GM13976 (cell line): ENCODE measurements around the gene CHL1.

Experiments used
- DNase-seq: peaks from one replicate; pipeline ENCODE4 v3.0.0; 2012; ENCODE audit warnings: low spot score
- in situ Hi-C: fragments of 300-500 bp; cut with MboI; formaldehyde crosslinking; loops from one replicate; pipeline ENCODE4 v1.12.0; 2022; ENCODE audit warnings: low sequenced_read_pairs, mixed read lengths, inconsistent platforms; ENCODE audit not compliant: unreplicated experiment
- TF ChIP-seq, protein P1 (sequence below): IDR thresholded peaks from 2 replicates; pipeline ENCODE4 v1.5.1; 2012; ENCODE audit warnings: borderline replicate concordance, mild to moderate bottlenecking; ENCODE audit not compliant: insufficient read depth; ENCODE audit errors: extremely low read depth, missing control alignments, control extremely low read depth

Gene CHL1

GRCh38 chr3:430186-430585 is 233.6 kb downstream of the CHL1 start:
- in situ Hi-C loops: no loop called here
- no peak for DNase-seq
- TF ChIP-seq, protein P1, sequence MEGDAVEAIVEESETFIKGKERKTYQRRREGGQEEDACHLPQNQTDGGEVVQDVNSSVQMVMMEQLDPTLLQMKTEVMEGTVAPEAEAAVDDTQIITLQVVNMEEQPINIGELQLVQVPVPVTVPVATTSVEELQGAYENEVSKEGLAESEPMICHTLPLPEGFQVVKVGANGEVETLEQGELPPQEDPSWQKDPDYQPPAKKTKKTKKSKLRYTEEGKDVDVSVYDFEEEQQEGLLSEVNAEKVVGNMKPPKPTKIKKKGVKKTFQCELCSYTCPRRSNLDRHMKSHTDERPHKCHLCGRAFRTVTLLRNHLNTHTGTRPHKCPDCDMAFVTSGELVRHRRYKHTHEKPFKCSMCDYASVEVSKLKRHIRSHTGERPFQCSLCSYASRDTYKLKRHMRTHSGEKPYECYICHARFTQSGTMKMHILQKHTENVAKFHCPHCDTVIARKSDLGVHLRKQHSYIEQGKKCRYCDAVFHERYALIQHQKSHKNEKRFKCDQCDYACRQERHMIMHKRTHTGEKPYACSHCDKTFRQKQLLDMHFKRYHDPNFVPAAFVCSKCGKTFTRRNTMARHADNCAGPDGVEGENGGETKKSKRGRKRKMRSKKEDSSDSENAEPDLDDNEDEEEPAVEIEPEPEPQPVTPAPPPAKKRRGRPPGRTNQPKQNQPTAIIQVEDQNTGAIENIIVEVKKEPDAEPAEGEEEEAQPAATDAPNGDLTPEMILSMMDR: no peak

DNA sequence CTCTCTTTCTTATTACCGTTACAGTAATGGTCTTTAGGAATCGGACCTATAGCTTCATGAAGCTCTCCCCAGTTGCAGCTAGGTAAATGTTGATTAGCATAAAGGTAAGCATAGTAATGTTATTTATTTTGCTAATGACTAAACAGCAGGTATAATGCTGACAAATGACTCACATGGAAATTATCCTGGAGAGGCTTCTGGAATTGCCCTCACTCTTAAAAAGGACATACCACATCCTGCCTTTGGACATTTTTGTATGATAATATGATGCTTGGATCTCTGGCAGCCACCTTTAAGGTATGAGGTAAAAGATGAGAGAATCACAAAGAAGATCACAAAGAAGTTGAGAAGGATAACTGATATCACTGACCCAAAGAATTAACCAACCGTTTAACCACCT is 238.6 kb downstream of the CHL1 start:
- in situ Hi-C loops: no loop called here
- DNase-seq: no peak

GRCh38 chr3:436053-436452 is 239.5 kb downstream of the CHL1 start:
- TF ChIP-seq, protein P1: no peak
- DNase-seq: no peak
- in situ Hi-C loops: no loop called here

More for the DNA sequence above, 238.6 kb downstream of the CHL1 start:
- TF ChIP-seq, protein P1: no peak

DNA sequence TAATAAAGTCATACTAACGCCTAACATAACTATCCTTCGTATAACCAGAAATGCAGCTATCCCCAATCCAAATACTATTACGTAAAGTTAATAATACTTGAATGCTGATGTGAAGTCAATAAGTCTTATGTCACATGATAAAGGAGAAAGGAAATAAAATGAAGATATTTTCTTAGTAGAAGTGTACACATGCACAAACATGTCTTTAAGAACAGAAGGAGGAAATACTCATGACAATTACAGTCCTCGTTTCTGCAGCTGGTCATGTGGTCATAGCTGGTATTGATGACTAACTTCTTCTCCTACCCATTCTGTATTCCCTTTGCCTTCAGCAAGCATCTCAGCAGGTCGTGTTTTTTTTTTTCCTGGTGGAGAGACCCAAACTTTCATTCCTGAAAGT is 244.3 kb downstream of the CHL1 start:
- DNase-seq: no peak
- in situ Hi-C loops: no loop called here

DNA sequence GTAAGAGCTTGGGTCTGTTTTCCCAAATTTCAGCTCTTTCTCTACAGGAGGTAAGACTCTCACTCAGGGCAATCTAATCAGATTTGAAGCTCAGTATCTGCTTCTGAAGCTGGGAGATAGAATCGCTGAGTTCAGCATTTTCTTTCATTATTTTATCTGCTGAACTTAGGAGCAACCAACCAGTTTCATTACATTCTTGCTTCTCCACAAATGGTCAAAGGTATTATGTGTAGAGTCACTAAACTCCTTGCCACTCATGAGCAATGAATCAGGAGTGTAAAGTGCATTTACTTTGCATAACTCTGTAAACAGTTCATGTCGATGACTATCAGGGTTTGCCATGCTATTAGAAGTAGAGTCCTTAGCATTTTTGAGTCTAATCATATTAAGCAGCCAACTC is 249.4 kb downstream of the CHL1 start:
- no peak for DNase-seq
- in situ Hi-C loops: no loop called here
- TF ChIP-seq, protein P1: no peak

More for the DNA sequence above, 244.3 kb downstream of the CHL1 start:
- TF ChIP-seq, protein P1: no peak

DNA sequence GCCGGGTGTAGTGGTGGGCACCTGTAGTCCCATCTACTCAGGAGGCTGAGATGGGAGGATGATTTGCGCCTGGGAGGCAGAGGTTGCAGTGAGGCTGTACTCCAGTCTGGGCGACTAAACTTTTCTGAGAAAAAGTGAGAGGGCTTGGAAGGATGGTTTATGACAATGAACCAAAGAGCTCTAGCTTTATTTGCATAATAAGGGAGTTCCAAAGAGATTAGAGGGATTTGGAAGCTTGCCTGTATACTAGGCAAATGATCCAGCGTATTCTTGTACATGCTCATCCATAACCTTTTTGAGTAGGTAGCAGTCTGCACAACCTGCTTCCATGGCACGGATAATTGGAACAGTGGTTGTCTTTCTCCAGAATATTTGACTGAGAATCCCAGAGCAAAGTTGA is 251.1 kb downstream of the CHL1 start:
- DNase-seq: no peak
- in situ Hi-C loops: no loop called here
- TF ChIP-seq, protein P1: no peak

GRCh38 chr3:449711-450110 is 253.1 kb downstream of the CHL1 start:
- DNase-seq: no peak
- in situ Hi-C loops: no loop called here
- TF ChIP-seq, protein P1: no peak
